Islet of Langerhans (tissue), 1 donor: Measurements from ENCODE around the gene CADPS2.
"Not testable (repeated sequence)": the region's sequence is repeated elsewhere in the genome, so short reads cannot be mapped to it uniquely, and the experiment has no call there.

Source experiments
- FAIRE-seq: peaks from one replicate; lab custom pipeline; 2011; peaks lifted over from hg19 to GRCh38; lab: Jason Lieb, UNC

CADPS2 gene

GRCh38 chr7:122849957-122850328 is 36.3 kb downstream of the CADPS2 start:
- no peak for FAIRE-seq

DNA sequence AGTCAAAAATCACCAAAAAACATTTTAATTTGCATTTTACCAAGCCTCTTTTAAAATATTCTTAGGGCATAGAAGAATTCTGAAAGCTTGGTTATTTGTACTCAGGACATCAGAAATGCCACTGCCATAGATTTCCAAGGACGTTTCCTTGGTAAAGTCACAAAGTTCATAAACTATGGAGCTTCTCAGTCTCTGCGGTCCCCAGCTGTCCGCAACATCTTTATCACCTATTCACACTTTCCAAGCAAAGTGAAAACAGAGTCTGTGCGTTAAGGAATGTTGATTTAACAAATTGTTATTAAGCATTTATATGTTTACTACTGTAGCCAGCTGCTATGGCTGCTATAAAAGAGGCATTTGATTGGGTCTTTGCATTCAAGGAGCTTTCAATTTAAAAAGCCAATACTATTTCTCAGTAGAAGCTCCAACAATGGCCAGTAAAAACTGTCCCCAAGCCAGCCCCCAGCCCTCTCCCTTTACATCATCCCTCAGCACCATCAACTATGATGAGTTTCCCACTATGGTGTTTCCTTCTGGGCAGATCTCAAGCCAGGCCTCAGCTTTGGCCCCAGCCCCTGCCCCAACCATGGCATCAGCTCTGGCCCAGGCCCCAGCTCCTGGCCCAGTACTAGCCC is 36.8 kb downstream of the CADPS2 start:
- FAIRE-seq = no peak

DNA sequence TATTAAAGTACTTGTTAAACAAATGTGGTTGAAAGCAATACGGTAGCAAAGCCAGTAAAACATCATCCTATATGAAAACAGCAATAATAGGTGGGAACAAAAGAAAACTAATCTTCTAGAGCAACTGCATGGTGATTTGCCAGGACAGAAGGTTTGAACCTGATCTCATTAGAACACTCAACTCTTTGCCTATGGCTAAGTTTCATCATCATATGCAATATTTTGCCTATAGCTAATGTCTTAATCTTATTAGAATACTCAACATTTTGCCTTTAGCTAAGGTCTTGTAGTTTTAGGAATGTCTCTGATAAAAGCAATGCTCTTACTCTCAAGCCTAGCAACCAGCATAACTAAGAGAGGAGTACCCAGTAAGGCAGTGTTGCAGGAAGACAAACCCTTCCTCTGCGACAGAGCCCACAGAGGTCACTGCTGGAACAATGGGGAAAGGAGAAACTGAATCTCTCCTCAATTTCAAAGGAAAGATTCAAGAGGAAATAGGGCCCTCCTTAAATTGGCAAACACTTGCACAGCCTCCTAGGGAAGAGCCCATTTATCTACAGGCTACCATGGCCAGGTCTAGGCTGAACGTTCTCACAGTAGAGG is 38.3 kb downstream of the CADPS2 start:
- no peak for FAIRE-seq

DNA sequence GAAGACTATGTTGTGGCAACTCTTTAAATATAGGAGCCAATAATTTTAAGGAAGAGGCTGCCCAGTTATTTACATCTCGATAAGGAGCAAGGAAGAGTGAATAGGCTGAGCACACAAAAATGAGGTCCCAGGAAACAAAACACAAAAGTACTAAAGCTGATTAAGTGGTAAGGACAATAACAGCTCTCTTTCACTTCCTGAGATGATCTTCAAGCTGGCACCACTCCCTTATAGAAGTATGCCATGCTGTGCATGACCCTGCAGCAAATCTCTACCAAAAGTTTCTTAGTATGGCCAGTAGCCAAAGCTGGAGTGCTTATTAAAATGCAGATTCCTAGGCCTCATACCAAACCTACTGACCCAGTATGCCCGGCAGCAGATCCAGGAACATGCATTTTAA is 39.7 kb downstream of the CADPS2 start:
- FAIRE-seq = no peak

DNA sequence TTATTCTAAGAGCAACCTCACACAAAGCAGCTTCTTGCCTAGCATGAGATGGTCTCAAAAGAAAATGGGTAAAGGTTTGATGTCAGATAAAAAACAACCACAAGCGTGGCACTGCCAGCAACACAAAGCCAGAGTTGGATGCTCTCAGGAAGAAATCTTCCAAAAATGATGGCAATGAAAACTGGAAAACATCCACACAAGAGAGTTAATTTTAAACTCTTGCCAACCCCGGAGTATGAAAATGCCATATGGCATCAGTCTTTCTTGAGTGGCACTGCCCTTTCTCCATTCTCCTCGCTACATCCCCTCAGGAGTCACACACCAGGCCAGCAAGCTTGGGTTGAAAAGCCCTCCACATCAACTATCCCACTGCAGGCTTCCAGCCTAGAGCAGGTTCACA is 41.0 kb downstream of the CADPS2 start:
- FAIRE-seq = no peak

DNA sequence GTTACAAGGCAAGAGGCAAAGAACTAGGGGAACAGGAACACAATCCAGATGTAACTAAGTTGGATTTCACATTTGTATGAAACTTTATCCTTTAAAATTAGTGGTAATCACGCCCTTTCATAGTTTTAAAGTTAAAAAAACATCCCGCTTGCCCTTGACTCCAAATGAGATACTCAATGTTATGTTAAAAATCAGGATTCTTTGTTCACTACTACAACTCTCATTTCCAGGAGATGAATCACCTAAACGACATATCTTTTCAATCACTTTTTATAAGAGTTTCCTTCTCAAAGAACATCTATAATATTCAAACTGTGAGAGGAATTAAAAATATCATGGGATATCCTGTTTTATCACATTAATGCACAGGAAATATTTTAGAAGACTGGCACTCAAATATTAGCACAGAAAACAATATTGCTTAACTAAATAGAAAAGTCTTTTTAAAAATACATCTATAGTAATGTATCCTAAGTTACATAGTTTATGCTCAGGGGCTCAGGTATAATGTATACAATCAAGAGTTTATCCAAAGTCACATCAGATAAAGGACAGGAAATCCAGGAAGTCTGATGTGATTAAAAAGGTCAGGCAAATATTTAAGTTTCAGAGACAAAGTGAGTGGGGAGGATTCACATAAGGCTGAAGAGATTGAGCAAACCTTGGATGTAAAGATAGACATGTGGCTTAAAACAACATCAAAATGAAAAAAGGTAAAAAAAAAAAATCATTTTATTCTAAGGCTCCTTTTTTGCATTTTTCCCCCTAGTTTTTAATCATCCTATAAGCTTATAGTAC is 41.9 kb downstream of the CADPS2 start:
- FAIRE-seq = peak; percentile 55

DNA sequence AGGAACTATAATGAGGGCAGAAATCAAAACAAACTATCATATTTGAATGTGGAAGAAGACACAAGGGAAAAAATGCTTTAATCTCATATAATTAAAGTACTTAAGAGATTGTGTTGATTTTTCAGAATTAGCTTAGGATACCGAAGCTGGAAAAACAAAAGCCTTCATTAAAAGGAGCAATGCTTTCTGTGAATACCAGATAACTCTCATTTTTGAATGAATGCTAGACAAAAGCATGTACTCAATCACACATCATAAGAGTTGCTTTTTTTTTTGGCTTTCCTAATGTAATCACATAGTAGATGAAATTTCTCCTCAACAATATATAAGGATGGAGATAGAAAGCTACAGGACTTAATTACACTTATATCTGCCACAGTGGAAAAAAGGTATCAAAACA is 43.3 kb downstream of the CADPS2 start:
- FAIRE-seq = no peak

DNA sequence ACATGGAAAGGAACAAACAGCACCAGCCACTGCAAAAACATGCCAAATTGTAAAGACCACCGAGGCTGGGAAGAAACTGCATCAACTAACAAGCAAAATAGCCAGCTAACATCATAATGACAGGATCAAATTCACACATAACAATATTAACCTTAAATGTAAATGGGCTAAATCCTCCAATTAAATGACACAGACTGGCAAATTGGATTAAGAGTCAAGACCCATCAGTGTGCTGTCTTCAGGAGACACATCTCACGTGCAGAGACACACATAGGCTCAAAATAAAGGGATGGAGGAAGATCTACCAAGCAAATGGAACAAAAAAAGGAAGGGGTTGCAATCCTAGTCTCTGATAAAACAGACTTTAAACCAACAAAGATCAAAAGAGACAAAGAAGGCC is 50.0 kb downstream of the CADPS2 start:
- not testable (repeated sequence) for FAIRE-seq

- FAIRE-seq = not testable (repeated sequence)
Measured at GRCh38 chr7:122834571-122834942, 51.7 kb downstream of the CADPS2 start.

DNA sequence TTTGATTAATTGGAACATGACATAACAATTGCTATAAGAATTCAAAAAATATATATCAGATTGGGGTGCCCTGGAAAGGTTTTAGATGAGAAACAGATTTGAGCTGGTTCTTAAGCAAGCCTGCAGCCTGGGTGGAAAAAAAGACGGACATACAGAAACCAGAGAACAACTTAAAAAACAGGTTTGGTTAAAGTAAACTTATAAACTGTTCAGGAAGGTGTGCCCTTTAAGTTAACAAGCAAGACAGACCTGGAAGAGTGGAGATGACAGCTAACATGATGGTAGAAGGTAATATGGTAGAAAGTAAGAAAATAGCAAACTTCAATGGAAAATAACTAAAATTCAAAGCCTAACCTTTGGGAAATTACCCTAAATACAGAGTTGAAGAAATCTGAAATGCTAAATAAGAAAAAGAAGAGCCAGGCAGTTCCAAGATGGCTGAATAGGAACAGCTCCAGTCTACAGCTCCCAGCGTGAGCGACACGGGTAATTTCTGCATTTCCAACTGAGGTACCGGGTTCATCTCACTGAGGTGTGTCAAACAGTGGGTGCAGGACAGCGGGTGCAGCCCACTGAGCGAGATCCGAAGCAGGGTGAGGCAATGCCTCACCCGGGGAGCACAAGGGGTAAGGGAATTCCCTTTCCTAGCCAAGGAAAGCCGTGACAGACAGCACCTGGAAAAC is 52.2 kb downstream of the CADPS2 start:
- no peak for FAIRE-seq

DNA sequence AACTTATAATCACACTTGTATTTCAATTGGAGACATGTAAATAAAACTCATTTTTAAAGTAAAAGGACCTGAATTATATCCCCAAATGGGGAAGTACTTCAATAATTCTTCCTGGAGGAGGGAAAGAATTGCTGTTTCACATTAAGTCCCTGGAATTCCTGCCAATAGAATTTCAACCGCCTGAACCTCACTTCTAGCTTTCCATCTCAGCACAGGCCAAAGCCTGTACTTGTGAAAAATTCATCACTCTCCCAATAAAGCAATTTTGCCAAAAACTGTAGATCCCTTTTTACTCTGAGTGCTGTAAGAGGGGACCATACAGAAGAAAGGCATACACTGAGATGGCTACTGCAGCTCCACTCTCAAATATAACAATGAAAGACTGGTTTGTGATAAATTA is 54.8 kb downstream of the CADPS2 start:
- FAIRE-seq = no peak

DNA sequence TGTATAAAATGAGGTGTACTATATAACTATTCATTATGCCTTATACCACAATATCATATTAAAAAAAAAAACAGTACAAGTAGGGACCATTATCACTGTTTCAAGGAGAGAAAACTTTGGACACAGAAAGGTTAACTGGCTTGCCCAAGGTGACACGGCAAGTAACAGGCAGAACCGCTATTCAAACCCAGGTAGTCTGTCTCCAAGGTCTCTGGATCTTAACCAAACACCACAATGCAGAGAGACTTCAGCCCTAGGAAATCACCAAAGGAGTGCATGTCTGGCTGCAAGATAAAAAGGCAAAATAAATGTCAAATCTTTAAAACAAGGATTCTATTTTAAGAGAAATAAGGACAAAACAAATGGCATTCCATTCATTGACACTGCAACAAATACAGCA is 56.3 kb downstream of the CADPS2 start:
- no peak for FAIRE-seq

DNA sequence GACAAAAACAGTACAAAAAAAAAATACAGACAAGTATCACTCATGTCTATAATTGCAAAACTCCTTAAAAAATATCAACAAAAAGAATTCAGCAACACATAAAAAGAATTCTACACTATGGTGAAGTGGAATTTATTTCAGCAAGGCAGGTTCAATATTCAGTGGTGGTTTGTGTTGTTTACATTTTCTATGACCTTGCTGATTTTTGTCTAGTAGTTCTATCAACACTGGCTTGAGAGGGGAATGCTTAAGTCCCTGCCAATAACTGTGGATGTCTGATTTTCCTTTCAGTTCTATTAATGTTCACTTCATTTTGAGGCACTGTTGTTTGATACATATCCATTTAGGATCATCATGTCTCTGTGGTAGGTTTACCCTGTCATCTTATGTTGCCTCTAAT is 58.5 kb downstream of the CADPS2 start:
- no peak for FAIRE-seq

- no peak for FAIRE-seq
Measured at GRCh38 chr7:122813845-122814244, 72.4 kb downstream of the CADPS2 start.

DNA sequence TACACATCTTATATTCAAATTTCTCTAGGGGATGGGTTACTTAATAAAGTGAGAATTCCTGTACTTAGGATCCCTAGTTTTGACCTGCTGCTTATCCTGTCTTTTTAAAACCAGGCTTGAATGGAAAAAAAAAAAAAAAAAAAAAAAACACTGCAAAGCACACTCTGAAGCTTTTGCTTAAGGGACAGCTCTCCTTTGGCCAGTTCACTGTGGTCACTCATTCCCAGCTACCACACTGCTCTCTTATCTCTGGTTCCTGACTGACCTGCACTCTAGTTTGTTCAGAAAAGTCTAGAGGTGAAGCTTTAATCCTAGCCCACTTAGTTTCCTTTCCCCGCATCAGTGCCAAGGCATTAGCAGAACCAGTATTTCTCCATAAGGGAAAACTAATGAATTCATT is 82.4 kb downstream of the CADPS2 start:
- no peak for FAIRE-seq

GRCh38 chr7:122803323-122803722 is 82.9 kb downstream of the CADPS2 start:
- no peak for FAIRE-seq

DNA sequence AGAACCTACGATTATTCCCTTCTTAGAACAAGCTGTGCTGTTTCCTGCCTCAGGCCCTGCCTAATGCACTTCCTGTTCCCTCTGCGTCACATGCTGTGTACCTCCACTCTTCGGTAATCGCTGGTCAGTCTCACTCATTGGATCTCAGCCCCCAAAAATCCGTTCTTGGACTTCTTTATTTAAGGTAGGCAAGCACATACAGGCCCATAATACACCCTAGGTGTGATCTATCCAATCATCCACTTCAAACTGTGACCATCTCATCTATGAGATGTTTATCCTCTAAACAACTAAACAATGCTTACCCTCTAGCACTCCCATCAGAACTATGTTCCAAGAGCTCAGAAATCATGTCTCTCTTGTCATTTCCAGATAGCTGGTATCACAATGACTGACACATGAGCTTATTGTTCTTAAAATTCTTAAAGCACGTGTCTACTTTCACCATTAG is 83.9 kb downstream of the CADPS2 start:
- no peak for FAIRE-seq

DNA sequence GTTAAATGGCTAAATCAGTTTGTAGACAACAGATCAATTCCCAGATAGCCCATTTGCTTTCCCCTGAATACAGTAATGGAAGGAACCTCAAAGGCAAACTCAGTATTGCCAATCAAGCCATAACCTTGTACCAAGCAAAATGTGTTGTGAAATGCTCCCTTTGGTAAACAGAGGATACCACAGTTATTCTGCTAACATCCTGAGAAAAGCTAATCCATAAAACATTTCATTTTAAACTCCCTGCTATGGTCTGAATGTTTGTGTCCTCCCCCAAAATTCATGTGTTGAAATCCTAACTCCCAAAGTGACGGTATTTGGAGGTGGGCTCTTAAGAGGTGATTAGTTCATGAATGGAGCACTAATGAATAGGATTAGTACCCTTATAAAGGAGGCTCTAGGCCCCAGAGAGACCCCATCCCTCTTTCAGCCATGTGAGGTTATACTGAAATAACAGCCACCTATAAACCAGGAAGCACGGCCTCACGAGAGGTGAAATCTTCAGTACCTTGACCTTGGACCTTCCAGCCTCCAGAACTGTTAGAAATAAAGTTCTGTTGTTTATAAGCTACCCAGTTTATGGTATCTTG is 94.2 kb downstream of the CADPS2 start:
- no peak for FAIRE-seq

DNA sequence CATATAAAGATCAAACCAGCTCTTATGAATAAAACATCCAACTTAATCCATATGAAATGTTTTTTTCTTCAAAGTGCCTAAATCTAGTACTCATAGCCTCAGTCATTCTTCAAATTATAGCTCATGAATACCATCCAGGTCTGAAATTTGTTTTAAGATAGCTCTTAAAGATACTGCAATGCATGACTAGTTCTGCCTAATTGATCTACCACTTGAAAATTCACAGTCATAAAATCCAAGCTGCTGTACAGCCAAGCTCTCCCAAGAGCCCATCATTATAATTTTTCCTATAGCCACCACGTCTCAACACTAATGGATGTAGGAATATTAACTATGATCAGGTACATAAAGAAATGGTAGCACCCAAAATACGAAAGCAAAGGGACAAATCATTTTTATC is 95.7 kb downstream of the CADPS2 start:
- no peak for FAIRE-seq

DNA sequence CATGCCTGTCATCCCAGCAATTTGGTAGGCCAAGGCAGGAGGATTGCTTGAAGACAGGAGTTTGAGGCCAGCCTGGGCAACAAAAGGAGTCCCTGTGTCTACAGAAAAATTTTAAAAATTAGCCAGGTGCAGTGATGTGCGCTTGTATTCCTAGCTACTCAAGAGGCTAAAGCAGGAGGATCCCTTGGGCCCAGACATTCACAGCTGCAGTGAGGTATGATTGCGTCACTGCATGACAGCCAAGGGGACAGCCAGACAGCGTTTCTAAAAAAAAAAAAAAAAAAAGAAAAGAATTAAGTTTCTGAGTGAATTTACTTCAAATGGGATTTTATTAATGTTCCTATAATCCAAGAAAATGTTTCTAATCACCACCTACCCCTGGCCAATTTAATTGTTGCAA is 96.1 kb downstream of the CADPS2 start:
- no peak for FAIRE-seq

GRCh38 chr7:122789156-122789555 is 97.1 kb downstream of the CADPS2 start:
- FAIRE-seq = no peak

- FAIRE-seq = no peak
Measured at GRCh38 chr7:122770686-122771335, 115.4 kb downstream of the CADPS2 start.
